B cell (primary cell): Measurements from ENCODE around the gene CNOT6L. TPM values are rescaled to one million over a fixed set of nuclear protein-coding genes. Genes with fewer than 3 reads are reported as not detected.

Source experiments
- ATAC-seq: fragments of 200-7000 bp; cut with Tn5 transposase; one replicate; pipeline ENCODE4 v1.10.0; 2021; ENCODE audit warnings: low read depth, mild to moderate bottlenecking, moderate number of reproducible peaks, moderate library complexity
- CTCF ChIA-PET: fragments of 350-600 bp; sonication (Branson Sonifier 250); formaldehyde crosslinking; loops from one replicate; lab custom pipeline; 2021; ENCODE audit warnings: antibody characterized with exemption, inconsistent platforms; lab: Charles Lee
- POLR2A ChIA-PET: fragments of 350-600 bp; sonication (Branson Sonifier 250); formaldehyde crosslinking; loops from one replicate; lab custom pipeline; 2021; ENCODE audit warnings: antibody characterized with exemption; lab: Charles Lee
- DNase-seq: peaks from one replicate; pipeline ENCODE4 v3.0.0; 2013
- H2AFZ ChIP-seq: 2 replicates; pipeline ENCODE4 v1.6.1; 2012; ENCODE audit warnings: mild to moderate bottlenecking, low read depth, low read length; ENCODE audit not compliant: insufficient read depth, poor library complexity, severe bottlenecking
- H3K27ac ChIP-seq, 2 donors: 1 replicate in 1 of 2; 2 replicates in 1 of 2; pipeline ENCODE4 v1.5.1; 2012 to 2013; ENCODE audit warnings: low read length in 2 of 2, mild to moderate bottlenecking in 2 of 2, moderate library complexity in 1 of 2
- H3K27me3 ChIP-seq, 4 experiments: fragments of 200-600 bp in 1 of 4; sonication (generic) in 1 of 4; replicated peaks in 1 of 4; 1 replicate in 2 of 4; 2 replicates in 2 of 4; pipeline versions ENCODE4 v1.6.1 to v1.7.0; 2013 to 2016; ENCODE audit warnings: low read length in 3 of 4, mild to moderate bottlenecking in 2 of 4, mixed read lengths in 1 of 4, moderate library complexity in 1 of 4; ENCODE audit not compliant: insufficient read depth in 4 of 4, control insufficient read depth in 3 of 4; ENCODE audit errors: control extremely low read depth in 1 of 4
- H3K36me3 ChIP-seq, 2 experiments: replicated peaks in 1 of 2; 1 replicate in 1 of 2; 2 replicates in 1 of 2; pipeline versions ENCODE4 v1.6.1 to v1.7.1; 2013; ENCODE audit warnings: low read length in 1 of 2; ENCODE audit not compliant: insufficient read depth in 2 of 2, control insufficient read depth in 1 of 2; ENCODE audit errors: control extremely low read depth in 1 of 2, extremely low read depth in 1 of 2
- H3K4me1 ChIP-seq, 2 donors: fragments of 200-600 bp in 1 of 2; sonication (generic) in 1 of 2; 1 replicate in 1 of 2; 2 replicates in 1 of 2; pipeline versions ENCODE4 v1.5.1 to v1.6.1; 2013 to 2017; ENCODE audit warnings: low read length in 2 of 2; ENCODE audit not compliant: control insufficient read depth in 2 of 2, insufficient read depth in 2 of 2
- H3K4me2 ChIP-seq: replicated peaks from 2 replicates; pipeline ENCODE3; 2012; ENCODE audit warnings: mild to moderate bottlenecking, low read depth, low read length; ENCODE audit not compliant: poor library complexity, severe bottlenecking
- H3K4me3 ChIP-seq, 5 experiments: fragments of 200-600 bp in 1 of 5; sonication (generic) in 1 of 5; 1 replicate in 3 of 5; 2 replicates in 2 of 5; pipeline versions ENCODE4 v1.5.1 to v1.7.0; 2011 to 2016; ENCODE audit warnings: low read length in 4 of 5, mild to moderate bottlenecking in 4 of 5, low read depth in 2 of 5, control low read depth in 1 of 5, moderate library complexity in 1 of 5; ENCODE audit not compliant: insufficient read depth in 1 of 5; ENCODE audit errors: control extremely low read depth in 1 of 5, extremely low read depth in 1 of 5
- H3K79me2 ChIP-seq: fragments of 200-600 bp; sonication (generic); one replicate; pipeline ENCODE4 v1.6.0; 2016; ENCODE audit warnings: low read length; ENCODE audit not compliant: control insufficient read depth, insufficient read depth
- H3K9ac ChIP-seq: fragments of 200-600 bp; sonication (generic); 2 replicates; pipeline ENCODE4 v1.6.1; 2017; ENCODE audit warnings: mild to moderate bottlenecking, low read length, moderate library complexity
- H3K9me3 ChIP-seq, 3 donors: one replicate each; pipeline versions ENCODE4 v1.6.1 to v1.7.1; 2013; ENCODE audit warnings: low read length in 2 of 3; ENCODE audit not compliant: control insufficient read depth in 2 of 3, insufficient read depth in 1 of 3; ENCODE audit errors: control extremely low read depth in 1 of 3
- H4K20me1 ChIP-seq: 2 replicates; pipeline ENCODE4 v1.6.0; 2012; ENCODE audit warnings: mild to moderate bottlenecking, low read length; ENCODE audit not compliant: insufficient read depth, control insufficient read depth, poor library complexity, severe bottlenecking
- H3K27ac Mint-ChIP-seq: one replicate; pipeline ENCODE4 v1.8.0; 2021; ENCODE audit warnings: mixed read lengths
- H3K27me3 Mint-ChIP-seq: one replicate; pipeline ENCODE4 v1.8.0; 2021; ENCODE audit warnings: mixed read lengths
- H3K4me1 Mint-ChIP-seq: one replicate; pipeline ENCODE4 v1.8.0; 2021; ENCODE audit warnings: mixed read lengths
- H3K4me3 Mint-ChIP-seq: one replicate; pipeline ENCODE4 v1.8.0; 2021; ENCODE audit warnings: mixed read lengths
- H3K9me3 Mint-ChIP-seq: one replicate; pipeline ENCODE4 v1.8.0; 2022; ENCODE audit warnings: mixed read lengths; ENCODE audit not compliant: insufficient read depth
- EZH2 ChIP-seq: IDR thresholded peaks from 2 replicates; pipeline ENCODE4 v1.6.1; 2012; ENCODE audit warnings: borderline replicate concordance, low read depth, mild to moderate bottlenecking, moderate library complexity, low read length; ENCODE audit not compliant: insufficient read depth, poor library complexity, severe bottlenecking
- WGBS: methylation state at CpG from one replicate; pipeline ENCODE4 v1.1.5; 2013; ENCODE audit warnings: missing lambda C conversion rate; ENCODE audit not compliant: insufficient coverage; 5-methylcytosine and 5-hydroxymethylcytosine counted together
- intact Hi-C: fragments of 100-400 bp; cut with micrococcal nuclease; formaldehyde crosslinking; loops from one replicate; pipeline ENCODE4 v1.10.0; 2022
- polyA plus RNA-seq: library from polyadenylated mRNA; depleted of rRNA; stranded (reverse); fragments of >200 nt; gene quantifications from 2 replicates; pipeline ENCODE4 v1.2.3, GENCODE V29; 2012
- total RNA-seq, 2 donors: library from RNA; stranded (reverse); fragments of 120-200 nt in 1 of 2; gene quantifications; 1 replicate in 1 of 2; 2 replicates in 1 of 2; pipeline versions ENCODE4 v1.2.3 to v1.2.4, GENCODE V29; 2013 to 2022
- TF ChIP-seq, protein P1 (sequence below): fragments of 200-600 bp; IDR thresholded peaks from one replicate; pipeline ENCODE4 v1.8.0; 2022; ENCODE audit warnings: antibody characterized with exemption, mild to moderate bottlenecking

Gene CNOT6L
- total and polyA plus RNA-seq, 2 donors (not counting 1 experiment from before 2014, with no cell fraction given): 18.8 to 119 TPM

DNA sequence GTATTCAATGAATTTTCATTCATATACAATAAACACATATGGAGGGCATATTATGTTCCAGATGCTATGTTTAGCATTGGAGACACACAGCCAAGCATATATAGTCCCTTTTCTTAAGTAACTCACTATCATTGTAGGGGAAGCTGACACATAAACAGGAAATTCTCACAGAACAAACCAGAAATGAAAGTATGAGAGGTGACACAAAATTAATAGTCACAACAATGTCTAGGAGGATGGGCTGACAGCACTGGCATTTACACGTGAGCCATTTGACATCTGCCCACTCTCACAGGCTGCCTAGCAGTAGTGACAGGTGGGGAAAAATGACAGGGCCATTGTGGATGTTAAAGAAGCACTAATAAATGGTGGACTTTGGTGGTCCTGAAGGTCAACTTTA is 2.6 kb upstream of the CNOT6L start:
- no peaks in the 10 kb centered on the region for H3K9me3 ChIP-seq
- no peak for ATAC-seq
- Mint-ChIP-seq H3K4me1 (peaks cover 50% of the 10 kb centered on the region), H3K27me3 (no peaks in the 10 kb centered on the region), H3K4me3 (peak overlapping the region; percentile 98), H3K27ac (peak overlapping the region; percentile 96), H3K9me3 (no peaks in the 10 kb centered on the region)
- peaks cover 45 to 50% of the 10 kb centered on the region in 2 donors for H3K4me1 ChIP-seq
- H4K20me1 ChIP-seq: peaks cover 12% of the 10 kb centered on the region
- CTCF ChIA-PET: no interaction called here
- H3K79me2 ChIP-seq: peaks cover 37% of the 10 kb centered on the region
- peak overlapping the region in 1 of 5 experiments; percentile 98 for H3K4me3 ChIP-seq
- intact Hi-C loops: loop anchor here (2.0 kb wide), 3 partner anchors 31 to 955 kb away; partner anchors contain the start of genes BMP2K and CCNI
- peak; percentile 73 for DNase-seq
- H2AFZ ChIP-seq: peak overlapping the region; percentile 34
- POLR2A ChIA-PET: interaction anchor here (1.3 to 6.2 kb wide), 2 partner anchors 35 to 40 kb away, joined by 5 to 142 read pairs; partner anchors contain the start of gene MRPL1
- peak overlapping the region; percentile 94 to 99 for H3K27ac ChIP-seq
- no peaks in the 10 kb centered on the region for H3K36me3 ChIP-seq
- WGBS: no CpG with 5 or more reads among the region's 1 CpG
- TF ChIP-seq, protein P1, sequence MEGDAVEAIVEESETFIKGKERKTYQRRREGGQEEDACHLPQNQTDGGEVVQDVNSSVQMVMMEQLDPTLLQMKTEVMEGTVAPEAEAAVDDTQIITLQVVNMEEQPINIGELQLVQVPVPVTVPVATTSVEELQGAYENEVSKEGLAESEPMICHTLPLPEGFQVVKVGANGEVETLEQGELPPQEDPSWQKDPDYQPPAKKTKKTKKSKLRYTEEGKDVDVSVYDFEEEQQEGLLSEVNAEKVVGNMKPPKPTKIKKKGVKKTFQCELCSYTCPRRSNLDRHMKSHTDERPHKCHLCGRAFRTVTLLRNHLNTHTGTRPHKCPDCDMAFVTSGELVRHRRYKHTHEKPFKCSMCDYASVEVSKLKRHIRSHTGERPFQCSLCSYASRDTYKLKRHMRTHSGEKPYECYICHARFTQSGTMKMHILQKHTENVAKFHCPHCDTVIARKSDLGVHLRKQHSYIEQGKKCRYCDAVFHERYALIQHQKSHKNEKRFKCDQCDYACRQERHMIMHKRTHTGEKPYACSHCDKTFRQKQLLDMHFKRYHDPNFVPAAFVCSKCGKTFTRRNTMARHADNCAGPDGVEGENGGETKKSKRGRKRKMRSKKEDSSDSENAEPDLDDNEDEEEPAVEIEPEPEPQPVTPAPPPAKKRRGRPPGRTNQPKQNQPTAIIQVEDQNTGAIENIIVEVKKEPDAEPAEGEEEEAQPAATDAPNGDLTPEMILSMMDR: no peak
- TF ChIP-seq EZH2: no peak
- peak overlapping the region; percentile 91 for H3K9ac ChIP-seq
- H3K27me3 ChIP-seq: no peaks in the 10 kb centered on the region
- H3K4me2 ChIP-seq: peak overlapping the region; percentile 87
